Measurements from ENCODE around the gene ADAMTS17.

Gene ADAMTS17

GRCh38 chr15:100174159-100174903, 167.4 kb downstream of the ADAMTS17 start:
- Histone ChIP-seq H3K4me2 (ENCODE audit: low read depth, low read length, poor library complexity, severe bottlenecking) (no peak overlapping the region), H3K9me2 (replicated peaks; ENCODE audit: low read depth, low read length) (no peaks in the 10 kb centered on the region), H4K20me1 (ENCODE audit: insufficient read depth, low read length, poor library complexity, severe bottlenecking) (no peaks in the 10 kb centered on the region), H3K4me1 (ENCODE audit: insufficient read depth, low read length, poor library complexity, severe bottlenecking) (peaks cover 8% of the 10 kb centered on the region), H3K9ac (ENCODE audit: low read depth, low read length, poor library complexity, severe bottlenecking) (no peak overlapping the region), H3K36me3 (ENCODE audit: insufficient read depth, low read length) (no peaks in the 10 kb centered on the region), H3K27me3 (ENCODE audit: insufficient read depth, low read length, poor library complexity, severe bottlenecking) (no peaks in the 10 kb centered on the region), H3K4me3 (ENCODE audit: low read length, poor library complexity, severe bottlenecking) (no peak overlapping the region), H3F3A (ENCODE audit: low read depth) (no peaks in the 10 kb centered on the region), H2AFZ (ENCODE audit: low read length) (no peak overlapping the region), H3K79me2 (ENCODE audit: insufficient read depth, low read length) (no peaks in the 10 kb centered on the region), H3K9me3 (ENCODE audit: insufficient read depth, low read depth, low read length) (no peaks in the 10 kb centered on the region; the same call in 1 of the 2 replicates)
- TF ChIP-seq EZH2phosphoT487 (IDR thresholded peaks at IDR 0.05; ENCODE audit: borderline replicate concordance): no peak
- TF ChIP-seq CTCF (conservative IDR thresholded peaks at IDR 0.05; ENCODE audit: low read length): no peak

GRCh38 chr15:100172356-100173024, 169.3 kb downstream of the ADAMTS17 start:
- Histone ChIP-seq H4K20me1 (ENCODE audit: insufficient read depth, low read length, poor library complexity, severe bottlenecking) (no peaks in the 10 kb centered on the region), H3K79me2 (ENCODE audit: insufficient read depth, low read length) (no peaks in the 10 kb centered on the region), H3K9me3 (ENCODE audit: insufficient read depth, low read depth, low read length) (no peaks in the 10 kb centered on the region; the same call in 1 of the 2 replicates), H3K9ac (ENCODE audit: low read depth, low read length, poor library complexity, severe bottlenecking) (no peak overlapping the region), H3K4me2 (ENCODE audit: low read depth, low read length, poor library complexity, severe bottlenecking) (no peak overlapping the region), H3K4me3 (ENCODE audit: low read length, poor library complexity, severe bottlenecking) (no peak overlapping the region), H2AFZ (ENCODE audit: low read length) (no peak overlapping the region), H3K27me3 (ENCODE audit: insufficient read depth, low read length, poor library complexity, severe bottlenecking) (no peaks in the 10 kb centered on the region), H3K4me1 (ENCODE audit: insufficient read depth, low read length, poor library complexity, severe bottlenecking) (peaks cover 22% of the 10 kb centered on the region), H3K9me2 (replicated peaks; ENCODE audit: low read depth, low read length) (no peaks in the 10 kb centered on the region), H3K36me3 (ENCODE audit: insufficient read depth, low read length) (no peaks in the 10 kb centered on the region), H3F3A (ENCODE audit: low read depth) (no peaks in the 10 kb centered on the region)
- TF ChIP-seq EZH2phosphoT487 (IDR thresholded peaks at IDR 0.05; ENCODE audit: borderline replicate concordance): no peak
- TF ChIP-seq CTCF (conservative IDR thresholded peaks at IDR 0.05; ENCODE audit: low read length): no peak

- H4K20me1 ChIP-seq (ENCODE audit: insufficient read depth, low read length, poor library complexity, severe bottlenecking): no peaks in the 10 kb centered on the region
- no peak overlapping the region for H3K9ac ChIP-seq (ENCODE audit: low read depth, low read length, poor library complexity, severe bottlenecking)
- no peaks in the 10 kb centered on the region for H3K9me2 ChIP-seq (replicated peaks; ENCODE audit: low read depth, low read length)
- H2AFZ ChIP-seq (ENCODE audit: low read length): no peak overlapping the region
- no peaks in the 10 kb centered on the region for H3F3A ChIP-seq (ENCODE audit: low read depth)
- no peaks in the 10 kb centered on the region; the same call in 1 of the 2 replicates for H3K9me3 ChIP-seq (ENCODE audit: insufficient read depth, low read depth, low read length)
- no peaks in the 10 kb centered on the region for H3K36me3 ChIP-seq (ENCODE audit: insufficient read depth, low read length)
- peaks cover 31% of the 10 kb centered on the region for H3K4me1 ChIP-seq (ENCODE audit: insufficient read depth, low read length, poor library complexity, severe bottlenecking)
- no peaks in the 10 kb centered on the region for H3K27me3 ChIP-seq (ENCODE audit: insufficient read depth, low read length, poor library complexity, severe bottlenecking)
- TF ChIP-seq CTCF (conservative IDR thresholded peaks at IDR 0.05; ENCODE audit: low read length) (no peak), EZH2phosphoT487 (IDR thresholded peaks at IDR 0.05; ENCODE audit: borderline replicate concordance) (no peak)
- H3K4me2 ChIP-seq (ENCODE audit: low read depth, low read length, poor library complexity, severe bottlenecking): no peak overlapping the region
- H3K4me3 ChIP-seq (ENCODE audit: low read length, poor library complexity, severe bottlenecking): no peak overlapping the region
- H3K79me2 ChIP-seq (ENCODE audit: insufficient read depth, low read length): no peaks in the 10 kb centered on the region
Observed at GRCh38 chr15:100171411-100171810, 170.4 kb downstream of the ADAMTS17 start.
